Omental fat pad (tissue), 4 donors: ENCODE measurements around the gene MFNG. TPM values are rescaled to one million over a fixed set of nuclear protein-coding genes. Genes with fewer than 3 reads are reported as not detected.

Experiments used
- ATAC-seq: fragments of 150-250 bp; one replicate; pipeline ENCODE4 v1.9.1; 2016; ENCODE audit warnings: mild to moderate bottlenecking, moderate library complexity; ENCODE audit not compliant: low FRiP score
- DNase-seq: peaks from one replicate; pipeline ENCODE4 v3.0.0-alpha.2; 2019; ENCODE audit warnings: low spot score
- CTCF ChIP-seq, 3 donors: fragments of 450-650 bp; IDR thresholded peaks; one replicate each; pipeline ENCODE4 v1.5.1; 2016 to 2017; ENCODE audit warnings: antibody characterized with exemption in 3 of 3, mild to moderate bottlenecking in 3 of 3, moderate library complexity in 2 of 3
- total RNA-seq, 4 donors: library from RNA; depleted of rRNA; stranded (reverse); fragments of >200 nt; gene quantifications; one replicate each; pipeline ENCODE4 v1.1.0, GENCODE V29; 2016

The MFNG gene
- total RNA-seq, 4 donors from 2014 or later, result 16.0 to 64.2 (median 35.7) TPM

- ATAC-seq, result no peak
- no peak for DNase-seq
- TF ChIP-seq CTCF (IDR thresholded peaks at IDR 0.05), result no peak
Observed at GRCh38 chr22:37461961-37462360, 24.2 kb downstream of the MFNG start.

- TF ChIP-seq CTCF (IDR thresholded peaks at IDR 0.05), result no peak
- DNase-seq, result no peak
- ATAC-seq, result no peak
Observed at GRCh38 chr22:37460684-37461083, 25.5 kb downstream of the MFNG start.

- no peak for TF ChIP-seq CTCF (IDR thresholded peaks at IDR 0.05)
- no peak for DNase-seq
- ATAC-seq, result no peak
Observed at GRCh38 chr22:37459206-37459605, 27.0 kb downstream of the MFNG start.

- peak; percentile 83 for DNase-seq
- peak in 2 of 3 donors; percentile 61 to 92 for TF ChIP-seq CTCF (IDR thresholded peaks at IDR 0.05)
- peak; percentile 67 for ATAC-seq
Observed at GRCh38 chr22:37457093-37457893, 28.9 kb downstream of the MFNG start.

- no peak for ATAC-seq
- no peak for TF ChIP-seq CTCF (IDR thresholded peaks at IDR 0.05)
- DNase-seq, result no peak
Observed at GRCh38 chr22:37456346-37456745, 29.8 kb downstream of the MFNG start.

- DNase-seq, result no peak
- TF ChIP-seq CTCF (IDR thresholded peaks at IDR 0.05), result no peak
- no peak for ATAC-seq
Observed at GRCh38 chr22:37455896-37456295, 30.3 kb downstream of the MFNG start.
